Mesenchymal stem cell (in vitro differentiated cells and primary cell): ENCODE data around the gene MRPL50.
A peak's percentile ranks its signal among the peaks of the same experiment; 100 is the strongest.

Experiments
- DNase-seq: peaks from one replicate; pipeline ENCODE4 v3.0.0-alpha.2; 2013
- H2AFZ ChIP-seq: one replicate; pipeline ENCODE4 v1.6.1; 2013; ENCODE audit warnings: low read depth, mild to moderate bottlenecking, control low read depth, inconsistent platforms, low read length, moderate library complexity
- H2AK5ac ChIP-seq: 2 replicates; pipeline ENCODE4 v1.6.1; 2013; ENCODE audit warnings: low read length, moderate library complexity, mild to moderate bottlenecking, inconsistent platforms; ENCODE audit not compliant: severe bottlenecking
- H2BK120ac ChIP-seq: one replicate; pipeline ENCODE4 v1.6.1; 2013; ENCODE audit warnings: low read depth, mild to moderate bottlenecking, inconsistent platforms, low read length, moderate library complexity
- H2BK12ac ChIP-seq, 2 experiments: one replicate each; pipeline ENCODE4 v1.6.1; 2013; ENCODE audit warnings: inconsistent platforms in 2 of 2, low read length in 2 of 2, mild to moderate bottlenecking in 2 of 2, moderate library complexity in 2 of 2, control low read depth in 1 of 2
- H2BK15ac ChIP-seq: one replicate; pipeline ENCODE4 v1.6.1; 2013; ENCODE audit warnings: mild to moderate bottlenecking, low read depth, inconsistent platforms; ENCODE audit not compliant: poor library complexity, severe bottlenecking
- H2BK5ac ChIP-seq: 2 replicates; pipeline ENCODE4 v1.6.1; 2013; ENCODE audit warnings: low read depth, mild to moderate bottlenecking, low read length, control low read depth, inconsistent platforms; ENCODE audit not compliant: poor library complexity, severe bottlenecking
- H3K14ac ChIP-seq, 2 experiments: one replicate each; pipeline ENCODE4 v1.6.1; 2013; ENCODE audit warnings: inconsistent platforms in 2 of 2, low read length in 2 of 2, control low read depth in 1 of 2, mild to moderate bottlenecking in 1 of 2, moderate library complexity in 1 of 2
- H3K18ac ChIP-seq, 2 experiments: one replicate each; pipeline ENCODE4 v1.6.1; 2013; ENCODE audit warnings: inconsistent platforms in 2 of 2, low read length in 2 of 2, control low read depth in 1 of 2, low read depth in 1 of 2, mild to moderate bottlenecking in 1 of 2
- H3K23ac ChIP-seq, 2 experiments: one replicate each; pipeline ENCODE4 v1.6.1; 2013; ENCODE audit warnings: inconsistent platforms in 2 of 2, low read length in 2 of 2, mild to moderate bottlenecking in 2 of 2, moderate library complexity in 2 of 2, control low read depth in 1 of 2
- H3K27ac ChIP-seq: 2 replicates; pipeline ENCODE4 v1.5.1; 2013; ENCODE audit warnings: mild to moderate bottlenecking, moderate library complexity, low read length, control low read depth, inconsistent platforms; ENCODE audit not compliant: poor library complexity, severe bottlenecking
- H3K27me3 ChIP-seq, 2 experiments: 2 replicates each; pipeline versions ENCODE4 v1.6.1 to v1.7.0; 2013; ENCODE audit warnings: low read length in 2 of 2, mild to moderate bottlenecking in 2 of 2, moderate library complexity in 2 of 2, control low read depth in 1 of 2, inconsistent platforms in 1 of 2; ENCODE audit not compliant: control insufficient read depth in 1 of 2, insufficient read depth in 1 of 2
- H3K36me3 ChIP-seq, 2 experiments: 2 replicates each; pipeline versions ENCODE4 v1.6.1 to v1.7.0; 2013; ENCODE audit warnings: low read length in 2 of 2, control low read depth in 1 of 2, inconsistent platforms in 1 of 2, low read depth in 1 of 2, mild to moderate bottlenecking in 1 of 2; ENCODE audit not compliant: insufficient read depth in 2 of 2, control insufficient read depth in 1 of 2
- H3K4ac ChIP-seq, 2 experiments: one replicate each; pipeline ENCODE4 v1.6.1; 2013; ENCODE audit warnings: inconsistent platforms in 2 of 2, low read length in 2 of 2, mild to moderate bottlenecking in 2 of 2, moderate library complexity in 2 of 2, control low read depth in 1 of 2, low read depth in 1 of 2
- H3K4me1 ChIP-seq: 2 replicates; pipeline ENCODE4 v1.6.1; 2013; ENCODE audit warnings: low read depth, low read length, control low read depth; ENCODE audit not compliant: control insufficient read depth, insufficient read depth
- H3K4me2 ChIP-seq: 2 replicates; pipeline ENCODE4 v1.6.1; 2013; ENCODE audit warnings: low read length, mild to moderate bottlenecking, inconsistent platforms; ENCODE audit not compliant: poor library complexity, severe bottlenecking
- H3K4me3 ChIP-seq, 2 experiments: 2 replicates each; pipeline versions ENCODE4 v1.5.1 to v1.7.0; 2013; ENCODE audit warnings: low read length in 2 of 2, mild to moderate bottlenecking in 2 of 2, control low read depth in 1 of 2, low read depth in 1 of 2; ENCODE audit not compliant: insufficient read depth in 1 of 2
- H3K79me1 ChIP-seq: replicated peaks from 2 replicates; pipeline ENCODE4 v1.6.1; 2013; ENCODE audit warnings: mild to moderate bottlenecking, control low read depth, low read length, inconsistent platforms; ENCODE audit not compliant: poor library complexity, severe bottlenecking
- H3K9ac ChIP-seq: 2 replicates; pipeline ENCODE4 v1.7.0; 2013; ENCODE audit warnings: mild to moderate bottlenecking, low read length, moderate library complexity
- H3K9me3 ChIP-seq: 2 replicates; pipeline ENCODE4 v1.7.0; 2013; ENCODE audit warnings: mild to moderate bottlenecking, low read length; ENCODE audit not compliant: control insufficient read depth
- H4K8ac ChIP-seq: one replicate; pipeline ENCODE4 v1.6.1; 2013; ENCODE audit warnings: inconsistent platforms, mild to moderate bottlenecking, low read length, moderate library complexity
- H4K91ac ChIP-seq: one replicate; pipeline ENCODE4 v1.6.1; 2013; ENCODE audit warnings: mild to moderate bottlenecking, low read length, inconsistent platforms
- WGBS: methylation state at CpG from one replicate; pipeline ENCODE4 v1.1.7; 2013; ENCODE audit warnings: mixed read lengths; 5-methylcytosine and 5-hydroxymethylcytosine counted together

MRPL50 gene

GRCh38 chr9:101400120-101400519, 1.7 kb upstream of the MRPL50 start:
- peaks cover 20% of the 10 kb centered on the region for H3K79me1 ChIP-seq
- peaks cover 43% of the 10 kb centered on the region for H3K9me3 ChIP-seq
- peaks cover 3% of the 10 kb centered on the region for H3K4me1 ChIP-seq
- H2BK15ac ChIP-seq, result no peak overlapping the region
- no peak overlapping the region for H3K23ac ChIP-seq
- H3K4me3 ChIP-seq, result peak overlapping the region in 1 of 2 experiments; percentile 98
- H3K18ac ChIP-seq, result no peak overlapping the region
- H4K8ac ChIP-seq, result no peak overlapping the region
- peak; percentile 5 for DNase-seq
- H3K4ac ChIP-seq, result no peak overlapping the region
- no peak overlapping the region for H2BK120ac ChIP-seq
- H3K9ac ChIP-seq, result peak overlapping the region; percentile 99
- no peak overlapping the region for H4K91ac ChIP-seq
- H2AFZ ChIP-seq, result no peak overlapping the region
- 72% methylated on average over 5 of the region's 5 CpGs for WGBS
- no peak overlapping the region for H2AK5ac ChIP-seq
- no peaks in the 10 kb centered on the region for H3K27me3 ChIP-seq
- peaks cover 7 to 64% of the 10 kb centered on the region in 2 experiments for H3K36me3 ChIP-seq
- no peak overlapping the region for H2BK5ac ChIP-seq
- no peak overlapping the region for H3K14ac ChIP-seq
- H3K4me2 ChIP-seq, result peak overlapping the region; percentile 41
- H2BK12ac ChIP-seq, result no peak overlapping the region
- no peak overlapping the region for H3K27ac ChIP-seq

GRCh38 chr9:101399643-101399970, 1.2 kb upstream of the MRPL50 start:
- H3K36me3 ChIP-seq, result peaks cover 7 to 59% of the 10 kb centered on the region in 2 experiments
- DNase-seq, result no peak
- H2AK5ac ChIP-seq, result no peak overlapping the region
- WGBS, result 40% methylated on average over 1 of the region's 2 CpGs
- no peaks in the 10 kb centered on the region for H3K27me3 ChIP-seq
- peaks cover 20% of the 10 kb centered on the region for H3K79me1 ChIP-seq
- H3K4me1 ChIP-seq, result peaks cover 3% of the 10 kb centered on the region
- H3K18ac ChIP-seq, result no peak overlapping the region
- H2BK15ac ChIP-seq, result no peak overlapping the region
- peaks cover 38% of the 10 kb centered on the region for H3K9me3 ChIP-seq
- H3K4me3 ChIP-seq, result peak overlapping the region in 1 of 2 experiments; percentile 98
- no peak overlapping the region for H2AFZ ChIP-seq
- no peak overlapping the region for H3K14ac ChIP-seq
- H3K23ac ChIP-seq, result no peak overlapping the region
- H2BK5ac ChIP-seq, result no peak overlapping the region
- peak overlapping the region; percentile 99 for H3K9ac ChIP-seq
- H3K4ac ChIP-seq, result no peak overlapping the region
- no peak overlapping the region for H2BK12ac ChIP-seq
- H3K4me2 ChIP-seq, result peak overlapping the region; percentile 85
- no peak overlapping the region for H4K91ac ChIP-seq
- no peak overlapping the region for H2BK120ac ChIP-seq
- no peak overlapping the region for H3K27ac ChIP-seq
- no peak overlapping the region for H4K8ac ChIP-seq

- peak overlapping the region; percentile 99 for H3K9ac ChIP-seq
- H2BK12ac ChIP-seq, result no peak overlapping the region
- no peaks in the 10 kb centered on the region for H3K27me3 ChIP-seq
- H3K79me1 ChIP-seq, result peaks cover 24% of the 10 kb centered on the region
- 3% methylated on average over 28 of the region's 28 CpGs for WGBS
- H3K4me1 ChIP-seq, result peaks cover 3% of the 10 kb centered on the region
- H3K4ac ChIP-seq, result peak overlapping the region; percentile 35 to 65
- H3K9me3 ChIP-seq, result peaks cover 32% of the 10 kb centered on the region
- peak overlapping the region; percentile 44 to 86 for H3K18ac ChIP-seq
- H3K4me3 ChIP-seq, result peak overlapping the region; percentile 71 to 98
- H2BK15ac ChIP-seq, result no peak overlapping the region
- peaks cover 7 to 58% of the 10 kb centered on the region in 2 experiments for H3K36me3 ChIP-seq
- H3K27ac ChIP-seq, result no peak overlapping the region
- peak overlapping the region; percentile 86 for H2BK120ac ChIP-seq
- peak overlapping the region in 1 of 2 experiments; percentile 87 for H3K14ac ChIP-seq
- DNase-seq, result peak; percentile 25
- peak overlapping the region; percentile 61 for H4K8ac ChIP-seq
- H3K4me2 ChIP-seq, result peak overlapping the region; percentile 85
- peak overlapping the region; percentile 36 for H2AFZ ChIP-seq
- H3K23ac ChIP-seq, result peak overlapping the region in 1 of 2 experiments; percentile 70
- H4K91ac ChIP-seq, result peak overlapping the region; percentile 69
- no peak overlapping the region for H2BK5ac ChIP-seq
- no peak overlapping the region for H2AK5ac ChIP-seq
Observed at GRCh38 chr9:101398930-101399642, 668 bp upstream of the MRPL50 start.

- DNase-seq, result no peak
- WGBS, result 14% methylated on average over 4 of the region's 4 CpGs
- Histone ChIP-seq H3K79me1 (peaks cover 20% of the 10 kb centered on the region), H2BK5ac (no peak overlapping the region), H3K4me3 (peak overlapping the region; percentile 63 to 98), H3K14ac (peak overlapping the region in 1 of 2 experiments; percentile 28), H3K27me3 (no peaks in the 10 kb centered on the region), H3K18ac (no peak overlapping the region), H3K9me3 (peaks cover 19% of the 10 kb centered on the region), H3K4ac (no peak overlapping the region), H2BK15ac (no peak overlapping the region), H3K23ac (no peak overlapping the region), H2AK5ac (no peak overlapping the region), H4K91ac (no peak overlapping the region), H3K36me3 (peaks cover 4 to 45% of the 10 kb centered on the region in 2 experiments), H2BK12ac (no peak overlapping the region), H4K8ac (no peak overlapping the region), H2AFZ (no peak overlapping the region), H2BK120ac (no peak overlapping the region), H3K9ac (peak overlapping the region; percentile 99), H3K4me2 (peak overlapping the region; percentile 91), H3K4me1 (peaks cover 3% of the 10 kb centered on the region), H3K27ac (no peak overlapping the region)
Observed at GRCh38 chr9:101397746-101398067, 711 bp downstream of the MRPL50 start.
